Stimulated activated CD8-positive, alpha-beta memory T cell treated with anti-CD3 and anti-CD28 coated beads, Interleukin-12 subunit alpha, Interleukin-12 subunit beta, amount 100 ng/mL, for 4 hours (primary cell): ENCODE results near the gene E2F4.
A peak's percentile ranks its signal among the peaks of the same experiment; 100 is the strongest.

ENCODE experiments used
- DNase-seq: peaks from one replicate; pipeline ENCODE4 v3.0.0-alpha.2; 2020; ENCODE audit warnings: low read depth

The E2F4 gene

GRCh38 chr16:67157892-67158635, 33.9 kb upstream of the E2F4 start:
- DNase-seq: no peak

- DNase-seq: peak; percentile 62
These were observed 33.0 kb upstream of the E2F4 start for GRCh38 chr16:67158637-67159600.

- no peak for DNase-seq
These were observed 30.3 kb upstream of the E2F4 start for GRCh38 chr16:67161595-67162058.

GRCh38 chr16:67162506-67163163, 29.3 kb upstream of the E2F4 start:
- no peak for DNase-seq

GRCh38 chr16:67163164-67163998, 28.6 kb upstream of the E2F4 start:
- DNase-seq: no peak

GRCh38 chr16:67163999-67164558, 27.9 kb upstream of the E2F4 start:
- no peak for DNase-seq

- DNase-seq: no peak
These were observed 27.3 kb upstream of the E2F4 start, which contains the start of gene HSF4 for GRCh38 chr16:67164599-67165061. Gene HSF4 (plus strand): TSS chr16:67164745. CDS start chr16:67164812, 67 bp downstream.

- no peak for DNase-seq
These were observed 26.6 kb upstream of the E2F4 start for GRCh38 chr16:67165121-67166078.

- no peak for DNase-seq
These were observed 25.8 kb upstream of the E2F4 start for GRCh38 chr16:67166110-67166547.

- DNase-seq: no peak
These were observed 25.3 kb upstream of the E2F4 start for GRCh38 chr16:67166598-67167168.

GRCh38 chr16:67167588-67167987, 24.4 kb upstream of the E2F4 start:
- DNase-seq: no peak

GRCh38 chr16:67169011-67169451, 22.9 kb upstream of the E2F4 start:
- DNase-seq: no peak

- no peak for DNase-seq
These were observed 22.2 kb upstream of the E2F4 start for GRCh38 chr16:67169642-67170167.

- DNase-seq: no peak
These were observed 21.6 kb upstream of the E2F4 start, which contains the start of gene NOL3 for GRCh38 chr16:67170168-67170948. Gene NOL3 (plus strand): TSS chr16:67170538.

- no peak for DNase-seq
These were observed 20.9 kb upstream of the E2F4 start for GRCh38 chr16:67170949-67171649.

GRCh38 chr16:67173323-67173722, 18.6 kb upstream of the E2F4 start:
- no peak for DNase-seq
